GM20000 (cell line): ENCODE results near the gene STKLD1.
"Not testable (repeated sequence)": the region's sequence is repeated elsewhere in the genome, so short reads cannot be mapped to it uniquely, and the experiment has no call there.

Experiments
- DNase-seq: peaks from one replicate; pipeline ENCODE4 v3.0.0; 2012; ENCODE audit warnings: low spot score
- TF ChIP-seq, protein P1 (sequence below): IDR thresholded peaks from 2 replicates; pipeline ENCODE4 v1.5.1; 2012; ENCODE audit warnings: mild to moderate bottlenecking, control low read depth; ENCODE audit errors: extremely low read depth, missing control alignments

Gene STKLD1

GRCh38 chr9:133390713-133391112 lies 14.5 kb downstream of the STKLD1 start:
- no peak for DNase-seq
- TF ChIP-seq, protein P1, sequence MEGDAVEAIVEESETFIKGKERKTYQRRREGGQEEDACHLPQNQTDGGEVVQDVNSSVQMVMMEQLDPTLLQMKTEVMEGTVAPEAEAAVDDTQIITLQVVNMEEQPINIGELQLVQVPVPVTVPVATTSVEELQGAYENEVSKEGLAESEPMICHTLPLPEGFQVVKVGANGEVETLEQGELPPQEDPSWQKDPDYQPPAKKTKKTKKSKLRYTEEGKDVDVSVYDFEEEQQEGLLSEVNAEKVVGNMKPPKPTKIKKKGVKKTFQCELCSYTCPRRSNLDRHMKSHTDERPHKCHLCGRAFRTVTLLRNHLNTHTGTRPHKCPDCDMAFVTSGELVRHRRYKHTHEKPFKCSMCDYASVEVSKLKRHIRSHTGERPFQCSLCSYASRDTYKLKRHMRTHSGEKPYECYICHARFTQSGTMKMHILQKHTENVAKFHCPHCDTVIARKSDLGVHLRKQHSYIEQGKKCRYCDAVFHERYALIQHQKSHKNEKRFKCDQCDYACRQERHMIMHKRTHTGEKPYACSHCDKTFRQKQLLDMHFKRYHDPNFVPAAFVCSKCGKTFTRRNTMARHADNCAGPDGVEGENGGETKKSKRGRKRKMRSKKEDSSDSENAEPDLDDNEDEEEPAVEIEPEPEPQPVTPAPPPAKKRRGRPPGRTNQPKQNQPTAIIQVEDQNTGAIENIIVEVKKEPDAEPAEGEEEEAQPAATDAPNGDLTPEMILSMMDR, result no peak

- DNase-seq, result not testable (repeated sequence)
Measured at GRCh38 chr9:133391449-133391848, 15.3 kb downstream of the STKLD1 start.

- not testable (repeated sequence) for DNase-seq
Measured at GRCh38 chr9:133392308-133392707, 16.1 kb downstream of the STKLD1 start.

DNA sequence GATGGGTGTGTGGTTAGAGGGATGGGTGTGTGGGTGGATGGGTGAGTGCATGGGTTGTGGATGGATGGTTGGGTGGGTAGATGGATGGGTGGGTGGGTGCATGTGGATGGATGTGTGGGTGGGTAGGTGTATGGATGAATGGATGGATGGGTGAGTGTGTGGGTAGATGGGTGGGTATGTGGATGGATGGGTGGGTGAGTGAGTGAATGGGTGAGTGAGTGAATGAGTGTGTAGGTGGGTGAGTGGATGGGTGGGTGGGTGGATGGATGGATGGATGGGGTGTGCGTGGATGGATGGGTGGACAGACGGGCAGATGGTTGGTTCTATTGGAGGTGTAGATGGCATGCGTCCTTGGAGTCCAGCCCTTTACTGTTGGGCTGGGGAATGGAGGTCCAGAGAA lies 17.2 kb downstream of the STKLD1 start:
- TF ChIP-seq, protein P1, result no peak
- DNase-seq, result no peak

GRCh38 chr9:133394687-133395271 lies 18.6 kb downstream of the STKLD1 start:
- DNase-seq, result no peak
- TF ChIP-seq, protein P1, result no peak

GRCh38 chr9:133396952-133397351 lies 20.8 kb downstream of the STKLD1 start:
- DNase-seq, result no peak

GRCh38 chr9:133397370-133397769 lies 21.2 kb downstream of the STKLD1 start:
- TF ChIP-seq, protein P1, result no peak
- no peak for DNase-seq

More at GRCh38 chr9:133396952-133397351, 20.8 kb downstream of the STKLD1 start:
- TF ChIP-seq, protein P1, result no peak

DNA sequence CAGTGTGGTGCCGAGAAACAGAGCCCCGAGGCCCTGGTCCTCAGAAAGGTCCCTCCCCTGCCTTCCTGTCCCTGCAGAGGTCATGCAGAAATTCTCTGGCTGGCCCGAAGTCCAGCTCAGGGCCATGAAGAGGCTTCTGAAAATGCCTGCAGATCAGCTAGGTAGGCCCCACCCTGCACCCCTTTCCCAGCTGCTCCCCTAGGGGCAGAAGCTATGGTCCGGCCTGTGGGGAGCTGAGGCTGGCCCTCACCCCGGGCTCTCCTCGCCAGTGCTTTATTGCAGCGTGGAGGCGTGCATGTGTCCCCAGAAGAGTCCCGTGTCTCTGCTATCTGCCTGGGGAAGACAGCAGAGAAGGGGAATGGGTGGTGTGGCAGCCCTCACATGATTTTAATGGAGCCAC lies 21.7 kb downstream of the STKLD1 start:
- TF ChIP-seq, protein P1, result no peak
- DNase-seq, result no peak
